Stimulated activated CD4-positive, alpha-beta T cell treated with anti-CD3 and anti-CD28 coated beads, Interleukin-4, amount 100 ng/mL, for 4 hours (primary cell): ENCODE data around the gene LAMB4.
"Not testable (repeated sequence)": the region's sequence is repeated elsewhere in the genome, so short reads cannot be mapped to it uniquely, and the experiment has no call there.

ENCODE experiments used
- DNase-seq, 2 experiments: peaks; one replicate each; pipeline ENCODE4 v3.0.0-alpha.2; 2020

The LAMB4 gene

DNA sequence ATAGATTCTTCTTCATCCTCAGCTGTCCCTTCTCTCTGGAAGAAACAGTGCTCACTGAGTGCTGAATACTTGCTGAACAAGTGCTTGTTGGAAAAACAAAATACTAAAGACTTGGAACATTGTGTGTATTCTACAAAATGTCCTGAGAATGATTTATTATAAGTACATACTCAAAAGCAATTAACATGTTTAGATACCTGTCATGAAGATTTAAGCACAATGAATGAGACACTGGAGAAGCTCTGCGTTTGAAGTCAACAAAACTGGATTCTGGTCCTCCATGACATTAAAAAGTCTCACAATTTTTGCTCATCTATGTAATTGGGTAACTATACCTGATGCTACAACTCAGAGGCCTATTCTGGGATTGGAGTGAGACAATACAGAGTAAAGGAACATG lies 92.4 kb downstream of the LAMB4 start:
- no peak for DNase-seq

DNA sequence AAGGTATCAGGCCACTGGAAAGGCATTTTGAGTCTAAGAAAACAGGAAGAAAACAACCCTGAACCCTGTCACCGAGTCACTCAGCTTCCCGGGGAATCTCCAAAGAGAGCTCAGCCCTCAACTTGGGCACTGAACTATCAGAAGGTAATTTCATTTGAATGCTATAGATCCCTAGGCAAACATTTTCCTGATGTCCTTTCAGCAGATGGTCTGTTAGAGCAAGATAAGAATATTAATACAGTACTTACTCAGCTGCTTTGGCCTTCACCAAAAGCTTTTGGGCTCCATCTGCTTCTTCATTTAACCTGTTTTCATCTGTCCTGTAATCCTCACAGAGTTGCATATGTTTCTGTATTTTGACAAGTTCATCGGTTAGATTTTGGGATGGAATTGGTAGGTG lies 93.0 kb downstream of the LAMB4 start:
- DNase-seq, result no peak

DNA sequence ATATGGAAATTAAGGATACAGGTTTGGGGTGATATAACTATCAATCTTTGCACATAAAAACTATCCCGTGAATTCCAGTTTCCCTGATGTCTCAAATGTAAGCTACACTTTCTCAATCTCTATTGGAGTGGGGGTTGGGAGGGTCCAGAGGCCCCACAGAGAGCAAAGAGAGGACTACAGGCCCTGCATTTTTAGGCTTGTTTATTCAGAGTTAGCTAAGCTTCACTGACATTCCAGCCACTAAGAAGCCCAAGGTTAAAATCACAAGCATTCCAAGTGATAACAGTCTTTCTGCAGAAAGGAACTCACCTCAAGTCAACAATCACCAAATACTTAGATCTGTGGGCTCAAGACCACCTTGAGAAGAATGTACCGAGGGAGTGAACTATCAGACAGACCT lies 95.6 kb downstream of the LAMB4 start:
- DNase-seq, result no peak

DNA sequence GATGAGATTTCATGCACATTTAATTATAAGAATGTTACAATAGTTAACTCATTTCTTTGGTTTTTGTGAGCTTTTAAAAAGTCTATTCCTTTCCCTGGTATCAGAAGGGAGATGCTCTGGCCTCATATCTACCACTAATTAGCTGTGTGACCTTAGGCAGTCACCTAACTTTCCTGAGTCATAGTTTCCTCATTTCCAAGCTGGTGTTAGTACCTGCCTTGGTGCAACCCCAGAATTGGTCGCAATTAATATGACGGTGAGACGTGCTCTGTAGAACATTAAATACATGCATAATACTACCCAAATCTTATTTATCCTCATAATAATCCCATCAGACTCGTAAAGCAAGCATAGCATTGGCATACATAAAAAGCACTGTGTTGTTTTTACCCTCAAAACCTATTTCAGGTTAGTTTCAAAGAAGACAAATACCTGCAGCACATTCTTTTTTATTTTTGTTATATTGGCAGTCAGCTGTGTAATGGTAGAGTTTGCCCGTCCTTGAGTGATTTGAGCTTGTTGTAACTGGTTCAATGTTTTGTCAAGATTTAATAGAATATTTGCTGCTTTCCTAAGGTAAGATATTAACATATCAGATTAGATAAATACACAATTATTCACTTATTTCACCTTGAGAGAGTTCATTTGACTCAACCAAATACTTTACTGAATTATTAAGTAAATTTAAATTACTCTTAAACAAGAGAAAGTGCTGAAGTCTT lies 96.2 kb downstream of the LAMB4 start:
- no peak for DNase-seq

DNA sequence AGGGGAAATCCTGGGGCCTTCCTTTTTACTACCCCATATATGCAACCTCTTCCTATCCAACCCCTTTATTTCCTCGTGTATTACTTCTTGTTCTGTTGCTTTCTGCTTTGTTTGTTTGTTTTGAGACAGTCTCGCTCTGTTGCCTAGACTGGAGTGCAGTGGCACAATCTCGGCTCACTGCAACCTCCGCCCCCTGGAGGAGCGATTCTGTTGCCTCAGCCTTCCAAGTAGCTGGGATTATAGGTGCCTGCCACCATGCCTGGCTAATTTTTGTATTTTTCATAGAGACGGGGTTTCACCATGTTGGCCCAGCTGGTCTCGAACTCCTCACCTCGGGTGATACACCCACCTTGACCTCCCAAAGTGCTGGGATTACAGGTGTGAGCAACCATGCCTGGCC lies 96.9 kb downstream of the LAMB4 start:
- not testable (repeated sequence) for DNase-seq

DNA sequence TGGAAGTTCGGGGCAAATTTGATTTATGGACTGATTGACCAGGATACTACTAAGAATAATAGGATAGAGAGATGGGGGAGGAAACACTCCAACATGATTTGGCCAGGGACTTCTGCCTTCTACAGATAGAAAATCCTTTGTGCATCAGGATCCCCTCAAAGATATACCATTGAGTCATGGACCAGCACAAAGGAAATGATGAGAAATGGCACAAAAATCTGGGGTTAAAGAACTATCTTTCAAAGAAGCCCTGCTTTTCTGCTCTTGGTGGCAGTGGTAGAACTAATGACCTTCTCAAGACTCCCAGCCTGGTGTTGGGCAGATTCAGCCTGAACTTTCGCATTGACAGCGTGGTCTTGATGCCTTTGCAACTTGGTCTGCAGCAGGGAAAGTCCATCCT lies 99.6 kb downstream of the LAMB4 start:
- no peak for DNase-seq

DNA sequence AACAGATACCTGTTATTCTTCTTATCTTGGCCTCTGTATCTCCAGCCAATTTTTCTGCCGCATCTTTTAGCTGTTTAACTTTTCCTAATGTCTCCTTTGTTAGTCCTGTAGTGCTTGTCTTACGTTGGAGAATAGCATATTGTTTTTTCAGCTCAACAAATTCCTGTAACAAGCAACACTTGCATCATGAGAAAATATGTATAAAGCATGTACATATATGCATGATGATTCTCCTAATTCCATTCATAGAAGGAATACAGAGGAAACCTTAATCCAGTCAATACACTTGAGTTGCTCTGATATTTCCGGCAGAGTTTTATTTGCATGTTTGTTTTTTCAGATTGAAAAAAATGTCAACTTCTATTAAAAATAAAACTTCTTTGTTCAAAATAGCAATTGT lies 101.1 kb downstream of the LAMB4 start:
- no peak for DNase-seq

DNA sequence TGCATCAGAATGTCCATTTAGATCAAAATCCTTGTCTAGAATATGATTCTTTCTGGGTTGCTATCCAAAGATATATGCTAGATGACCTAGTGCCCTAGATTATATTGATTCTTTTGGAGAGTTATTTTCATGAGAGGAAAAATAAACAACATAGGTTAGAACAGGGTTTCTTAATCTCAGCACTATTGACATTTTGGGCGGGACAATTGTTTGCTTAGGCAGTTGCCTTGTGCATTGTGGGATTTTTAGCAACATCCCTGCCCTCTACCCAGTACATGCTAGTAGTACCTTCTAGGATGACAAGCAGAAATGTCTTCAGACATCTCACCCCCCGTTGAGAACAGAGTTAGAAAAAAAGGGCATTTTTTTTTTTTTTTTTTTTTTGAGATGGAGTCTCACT lies 102.0 kb downstream of the LAMB4 start:
- DNase-seq, result no peak

DNA sequence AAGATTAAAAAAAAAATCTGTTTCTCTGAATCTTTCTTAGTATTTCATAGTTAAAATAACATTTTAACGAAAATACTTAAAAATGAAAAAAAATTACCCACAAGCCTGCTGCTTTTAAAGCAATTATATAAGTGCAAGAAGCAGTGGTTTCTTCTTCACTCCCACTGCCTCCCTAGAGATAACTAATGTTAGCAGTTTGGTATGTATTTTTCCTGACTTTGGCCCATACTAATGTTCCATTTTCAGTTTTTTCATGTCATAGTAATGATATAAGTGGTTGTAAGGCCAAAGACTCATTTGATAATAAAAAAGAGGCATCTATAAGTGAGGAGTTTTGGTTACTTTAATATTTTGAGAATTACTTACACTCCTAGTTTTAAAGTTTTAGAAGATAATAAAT lies 102.9 kb downstream of the LAMB4 start:
- no peak for DNase-seq

DNA sequence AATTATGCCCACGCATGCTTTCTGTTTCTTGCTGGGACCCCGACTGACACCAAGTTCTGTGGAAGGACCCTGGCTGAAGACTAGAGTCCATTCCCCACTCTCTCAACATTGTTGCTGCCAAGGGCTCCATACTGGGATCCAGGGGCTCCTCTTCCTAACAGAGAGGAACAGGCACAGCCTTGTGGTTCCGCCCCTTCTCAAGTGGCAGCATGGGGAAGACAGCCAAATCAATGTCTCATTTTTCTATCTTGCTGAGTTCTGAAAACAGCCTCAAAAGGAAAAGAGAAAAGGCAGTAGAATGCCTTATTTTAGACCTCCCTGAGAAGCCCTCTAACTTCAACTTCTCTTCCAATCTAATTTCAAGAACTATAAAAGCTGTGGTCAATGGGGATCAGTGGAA lies 103.5 kb downstream of the LAMB4 start:
- DNase-seq, result no peak

DNA sequence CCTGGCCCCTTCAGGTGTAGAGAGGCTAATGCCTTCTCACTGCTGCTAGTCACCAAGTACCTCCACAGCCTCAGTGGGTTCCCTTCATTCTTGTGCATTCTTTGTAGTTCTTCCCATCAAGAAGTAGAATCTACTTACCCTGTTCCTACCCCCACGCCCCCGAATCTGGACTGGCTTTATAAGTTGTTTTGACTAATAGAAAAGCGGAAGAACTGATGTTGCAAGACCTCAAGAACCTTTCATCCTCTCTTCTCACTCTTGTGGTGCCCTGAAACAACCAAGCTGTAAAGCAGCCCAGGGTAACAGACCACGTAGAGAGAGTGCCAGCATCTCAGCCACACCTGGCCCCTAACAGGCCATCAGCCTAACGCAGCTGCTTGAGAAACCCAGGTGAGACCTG lies 104.0 kb downstream of the LAMB4 start:
- DNase-seq, result no peak

DNA sequence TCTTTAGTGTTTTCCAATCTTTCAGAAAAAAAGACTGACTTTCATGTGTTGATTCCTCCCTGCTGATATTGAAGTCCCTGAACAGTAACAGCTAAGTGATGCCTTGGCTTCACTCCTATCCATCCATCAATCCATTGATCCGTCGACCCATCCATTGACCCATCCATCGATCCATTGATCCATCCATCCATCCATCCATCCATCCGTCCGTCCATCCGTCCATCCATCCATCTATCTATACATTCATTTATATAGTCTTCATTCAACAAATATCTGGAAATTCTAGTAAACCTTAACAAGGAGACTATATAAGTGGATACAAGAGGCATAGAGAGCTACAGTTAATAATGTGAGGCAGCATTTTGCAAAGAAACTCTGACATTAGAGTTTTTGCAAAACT lies 105.6 kb downstream of the LAMB4 start:
- DNase-seq, result no peak

DNA sequence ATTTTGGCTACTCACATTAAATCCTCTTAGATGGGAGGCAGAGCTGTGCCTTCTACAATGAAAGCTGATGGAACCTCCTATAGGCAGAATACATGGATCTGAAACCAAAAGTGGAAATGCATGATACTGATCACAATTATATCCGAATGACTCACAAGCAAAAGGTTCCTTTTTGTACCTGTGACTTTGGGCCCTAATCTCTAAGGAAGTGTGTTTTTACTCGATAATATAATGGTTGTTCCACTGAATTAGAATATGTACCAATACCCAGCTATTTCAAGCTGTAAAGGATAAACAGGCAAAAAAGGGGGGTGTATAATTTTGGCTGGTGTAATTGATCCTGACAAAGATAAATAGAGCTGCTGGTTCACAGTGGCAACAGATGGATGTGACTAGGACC lies 109.6 kb downstream of the LAMB4 start:
- DNase-seq, result no peak

DNA sequence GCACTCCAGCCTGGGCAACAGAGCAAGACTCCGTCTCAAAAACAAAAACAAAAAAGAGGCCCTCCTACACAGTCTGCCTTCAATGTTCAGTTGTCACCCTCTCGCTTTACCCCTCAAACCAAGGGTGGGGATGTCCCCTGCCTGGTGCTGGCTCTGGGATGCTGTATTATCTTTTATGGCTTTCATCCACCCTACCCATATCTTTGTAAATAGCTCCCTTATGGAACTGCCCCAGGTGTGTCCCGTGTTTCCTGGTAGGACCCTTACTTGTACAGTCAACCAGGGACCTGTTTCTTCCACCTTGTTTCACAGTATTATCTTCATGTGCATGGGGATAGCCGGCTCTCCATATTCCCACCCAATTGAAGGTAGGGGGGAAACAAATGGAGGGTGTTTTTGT lies 111.5 kb downstream of the LAMB4 start:
- no peak for DNase-seq

DNA sequence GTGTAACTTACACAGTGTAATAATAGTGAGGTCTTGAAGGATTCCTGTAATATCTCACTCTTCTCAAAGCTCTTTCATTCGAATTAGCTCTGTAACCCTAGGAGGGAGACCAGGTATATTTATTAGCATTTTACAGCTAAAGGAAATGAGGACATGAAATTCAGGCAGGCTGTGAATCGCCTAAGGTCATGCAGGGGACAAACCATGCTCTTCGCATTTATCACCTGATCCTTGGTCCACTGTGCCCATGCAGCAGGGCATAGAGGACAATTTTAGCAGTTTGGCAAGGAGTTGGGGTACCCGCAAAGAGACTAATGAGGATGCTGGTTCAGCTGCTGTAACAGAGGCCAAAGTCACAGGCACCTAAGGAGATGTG lies 112.4 kb downstream of the LAMB4 start:
- DNase-seq, result no peak

DNA sequence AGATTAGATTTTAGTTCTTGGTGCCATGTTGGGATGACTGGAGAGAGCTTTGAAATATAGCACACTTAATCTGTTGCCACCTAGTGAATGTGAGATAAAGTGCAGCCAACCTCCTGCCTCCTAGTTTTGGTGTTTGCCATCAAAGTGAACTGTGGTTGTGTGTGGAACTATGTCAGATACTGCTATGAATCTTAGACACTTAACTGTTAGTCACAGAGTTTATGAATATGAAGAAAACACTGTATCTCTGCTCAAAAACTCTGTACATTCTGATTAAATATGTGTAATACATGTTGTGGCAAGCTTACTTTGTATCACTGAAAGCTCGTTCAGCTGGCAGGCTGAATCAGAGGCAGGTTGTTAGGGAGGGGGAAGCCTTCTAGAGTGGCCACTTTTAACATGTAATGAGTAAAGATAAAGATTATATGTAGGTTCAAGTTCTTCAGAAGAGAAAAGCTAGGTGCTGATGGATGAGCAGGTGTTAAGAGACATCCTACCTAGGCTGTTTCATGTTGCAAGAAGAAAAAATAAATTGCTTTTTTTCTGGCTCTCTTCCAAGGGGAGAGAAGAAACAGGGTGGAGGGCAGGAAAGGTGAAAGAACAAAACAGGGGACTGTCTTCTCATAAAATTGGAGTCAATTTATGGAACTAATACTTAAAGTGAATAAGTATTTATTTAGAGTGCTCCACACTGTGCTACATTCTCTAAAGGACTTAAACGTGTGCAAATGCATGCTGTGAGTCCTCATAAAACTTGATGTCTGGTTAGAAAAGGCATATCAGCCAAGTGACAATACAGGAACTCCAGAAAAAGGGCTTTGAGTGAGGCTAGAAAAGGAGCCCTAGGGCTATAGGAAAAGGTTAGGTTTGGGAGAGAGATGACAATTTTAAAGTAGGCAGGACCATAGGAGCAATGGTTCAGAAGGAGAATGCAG lies 113.1 kb downstream of the LAMB4 start:
- no peak for DNase-seq

DNA sequence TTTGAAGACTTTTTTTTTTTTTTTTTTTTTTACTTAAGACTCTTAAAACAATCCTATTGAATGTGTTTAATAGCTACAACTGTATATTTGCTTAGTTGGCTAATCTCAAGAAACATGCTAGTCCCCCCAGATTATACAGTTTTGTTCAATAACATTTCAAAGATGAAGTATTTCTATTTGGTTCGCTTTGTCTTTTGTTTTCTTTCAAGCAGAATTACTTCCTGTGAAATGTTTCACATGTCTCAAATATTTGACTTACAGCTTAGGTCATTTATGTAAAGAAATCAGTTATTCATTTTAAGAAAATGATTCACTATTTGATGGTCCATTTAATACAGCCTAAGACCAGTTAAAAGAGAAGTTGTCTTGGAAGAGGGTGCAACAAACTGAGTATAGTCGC lies 114.4 kb downstream of the LAMB4 start:
- no peak for DNase-seq

DNA sequence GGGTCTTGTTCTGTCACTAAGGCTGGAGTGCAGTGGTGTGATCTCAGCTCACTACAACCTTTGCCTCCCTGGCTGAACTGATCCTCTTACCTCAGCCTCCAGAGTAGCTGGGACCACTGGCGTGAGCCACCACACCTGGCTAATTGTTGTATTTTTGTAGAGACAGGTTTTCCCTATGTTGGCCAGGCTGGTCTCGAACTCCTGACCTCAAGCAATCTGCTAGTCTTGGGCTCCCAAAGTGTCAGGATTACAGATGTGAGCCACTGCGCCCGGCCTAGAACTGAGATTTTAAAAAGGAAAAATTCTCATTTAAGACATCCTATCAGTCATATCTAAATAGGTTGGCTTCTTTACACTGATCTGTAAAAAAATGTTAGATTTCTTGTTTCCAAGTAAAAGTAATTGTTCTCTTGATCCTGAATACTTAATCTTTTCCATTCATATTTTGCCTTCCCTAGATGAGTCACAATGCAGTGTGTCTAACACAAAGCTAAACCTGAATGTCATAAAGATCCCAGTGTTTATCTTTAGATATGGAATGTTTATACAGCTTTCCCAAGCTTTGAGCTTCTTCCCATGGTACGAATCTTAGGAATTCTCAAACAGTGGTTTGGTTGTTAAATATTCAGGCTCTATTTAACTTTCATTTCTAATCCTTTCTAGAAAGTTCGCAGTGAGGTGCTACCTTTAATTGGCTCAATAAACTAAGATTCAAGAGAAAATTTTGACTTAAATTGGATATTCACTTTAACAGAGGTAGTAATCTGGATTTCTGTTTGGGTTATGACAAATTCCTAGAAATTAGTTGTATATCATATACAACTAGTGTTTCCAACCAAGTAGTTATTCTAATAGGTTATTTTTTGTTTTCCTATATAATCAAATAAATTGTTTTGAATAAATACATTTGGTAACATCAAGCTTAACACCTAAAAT lies 115.1 kb downstream of the LAMB4 start:
- DNase-seq, result no peak

DNA sequence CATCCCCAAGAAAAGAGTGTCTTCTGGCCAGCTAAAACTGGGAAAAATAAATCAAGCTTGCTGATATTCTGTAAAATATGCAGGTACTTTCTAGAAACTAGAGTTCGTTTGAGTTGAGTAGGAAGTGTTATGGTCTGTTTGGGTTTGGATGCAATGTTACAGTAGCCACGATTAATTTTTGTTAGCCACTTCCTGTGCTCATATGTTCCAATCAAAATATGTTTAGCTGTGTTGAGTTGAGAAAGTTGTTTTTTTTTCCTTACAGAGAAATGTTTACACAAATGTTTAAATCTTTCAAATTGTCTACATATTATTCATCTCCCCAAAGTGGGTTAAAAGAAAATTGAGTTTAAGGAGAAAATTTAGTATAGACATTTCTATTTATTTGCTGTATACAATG lies 115.9 kb downstream of the LAMB4 start:
- DNase-seq, result no peak

DNA sequence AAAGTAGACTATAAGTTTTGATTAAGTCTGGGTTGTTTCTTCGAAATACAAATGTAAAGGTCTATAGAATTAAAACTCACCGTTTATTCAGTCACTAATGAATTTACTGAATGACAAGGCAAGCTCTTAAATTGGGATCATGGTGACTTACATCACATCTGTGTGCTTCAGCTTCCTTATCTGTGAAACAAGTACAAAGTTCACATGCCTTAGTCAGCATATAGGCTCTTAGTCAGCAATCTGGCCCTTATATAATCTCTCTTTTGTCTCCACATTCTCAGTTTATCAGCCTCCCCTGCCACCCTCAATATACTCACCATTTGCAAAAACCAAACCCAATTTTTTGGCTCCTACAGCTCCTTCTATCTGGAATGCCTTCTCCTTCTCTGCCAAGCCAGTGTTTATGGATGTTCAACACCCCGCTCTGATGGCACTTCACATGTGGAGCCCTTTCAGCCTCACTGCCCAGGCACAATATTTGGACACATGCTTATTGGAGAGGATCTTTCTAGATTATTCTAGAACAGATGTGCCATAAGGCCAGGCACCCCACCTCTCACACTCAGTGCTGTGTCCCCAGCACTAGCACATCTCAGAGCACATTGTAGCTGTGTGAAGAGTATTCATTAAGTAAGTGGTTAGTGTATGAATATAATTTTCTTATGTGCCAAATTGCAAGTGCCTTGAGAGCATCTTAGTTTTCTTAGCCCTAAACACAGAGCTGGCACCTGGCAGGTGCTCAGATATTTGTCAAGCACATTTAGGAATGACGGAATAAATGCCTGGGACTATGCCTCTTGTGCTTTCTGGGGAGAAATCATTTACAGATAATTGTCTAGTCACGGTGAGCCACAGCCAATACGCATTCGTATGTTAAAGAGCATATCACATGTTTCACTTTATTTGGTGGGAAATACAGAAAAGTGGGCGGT lies 117.4 kb downstream of the LAMB4 start:
- no peak for DNase-seq

DNA sequence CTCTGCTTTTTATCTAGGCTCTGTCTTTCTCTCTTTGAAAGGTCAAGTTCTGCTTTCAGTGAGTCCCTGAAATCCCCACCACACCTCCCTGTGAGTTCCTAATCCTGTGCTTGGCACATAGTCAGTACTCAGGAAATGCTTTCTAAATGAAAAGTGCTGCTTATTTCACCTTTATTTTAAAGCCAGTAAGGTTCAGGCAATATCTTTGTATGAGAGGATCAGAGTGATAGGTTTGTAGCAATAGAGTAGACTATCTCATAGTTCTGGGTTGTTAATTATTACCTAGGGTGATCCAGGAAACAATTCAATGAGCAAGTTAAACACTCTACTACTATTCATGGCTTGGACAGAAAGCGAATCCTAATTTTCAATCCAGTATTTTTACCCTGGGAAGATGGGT lies 119.8 kb downstream of the LAMB4 start:
- DNase-seq, result no peak

DNA sequence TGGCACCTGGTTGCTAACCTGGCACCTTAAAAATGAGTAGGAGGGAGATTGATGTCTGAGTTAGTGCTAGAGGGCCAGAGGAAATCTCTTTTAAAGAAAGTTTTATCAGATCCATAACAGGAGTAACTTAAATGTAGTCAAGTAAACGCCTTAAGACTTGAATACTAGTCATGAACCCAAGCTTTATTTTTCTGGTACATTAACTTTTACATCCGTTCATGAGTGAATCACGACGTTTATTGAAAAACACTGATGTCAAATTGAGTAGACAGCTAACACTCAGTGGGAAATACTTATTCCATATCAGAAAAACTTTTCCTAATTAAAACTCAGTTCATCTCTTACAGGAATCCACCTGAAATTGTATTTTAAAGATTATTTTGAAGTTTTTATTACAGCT lies 120.3 kb downstream of the LAMB4 start:
- no peak for DNase-seq
